GM18520 (cell line): Measurements from ENCODE around the gene CEP192.
"Not testable (repeated sequence)": the region's sequence is repeated elsewhere in the genome, so short reads cannot be mapped to it uniquely, and the experiment has no call there.

Experiments
- ATAC-seq: cut with Tn5 transposase; IDR thresholded peaks from one replicate; pipeline ENCODE4 v1.9.1; 2021; ENCODE audit not compliant: unreplicated experiment

The CEP192 gene

GRCh38 chr18:12991821-12992179, 638 bp downstream of the CEP192 start:
- no peak for ATAC-seq

DNA sequence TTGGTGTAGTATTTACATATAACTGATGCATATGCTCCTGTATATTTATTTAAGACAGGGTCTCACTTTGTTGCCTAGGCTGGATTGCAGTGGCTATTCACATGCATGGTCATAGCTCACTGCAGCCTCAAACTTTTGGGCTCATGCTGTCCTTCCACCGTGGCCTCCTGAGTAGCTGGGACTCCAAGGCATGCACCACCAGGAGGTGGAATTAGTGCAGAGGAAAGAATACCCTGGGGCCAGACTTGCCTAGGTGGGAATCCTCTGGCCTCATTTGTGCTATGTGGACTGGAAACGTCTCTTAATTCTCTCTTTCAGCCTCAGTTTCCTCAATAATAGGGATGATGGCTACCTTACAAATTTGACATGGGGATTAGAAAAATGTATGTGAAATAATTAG, 2.3 kb downstream of the CEP192 start:
- no peak for ATAC-seq

DNA sequence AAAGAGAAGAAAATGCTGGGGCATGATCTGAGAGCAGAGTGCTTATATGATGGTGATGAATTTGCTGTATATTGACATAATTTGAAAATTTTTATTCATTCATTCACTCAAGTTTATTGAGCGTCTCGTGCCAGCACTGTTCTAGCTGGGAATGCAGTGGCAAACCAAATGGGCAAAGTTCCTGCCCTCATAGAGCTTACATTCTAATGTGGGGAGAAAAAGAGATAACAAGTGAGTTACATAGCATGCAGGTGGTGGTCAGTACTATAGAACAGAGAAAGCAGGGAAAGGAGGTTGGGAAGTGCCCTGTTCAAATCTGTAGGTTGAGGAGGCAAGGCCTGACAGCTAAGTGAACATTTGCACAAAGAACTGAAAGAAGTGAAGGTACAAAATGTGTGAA, 4.3 kb downstream of the CEP192 start:
- ATAC-seq = no peak

- ATAC-seq = no peak
Measured at GRCh38 chr18:12995952-12996477, 4.9 kb downstream of the CEP192 start.

DNA sequence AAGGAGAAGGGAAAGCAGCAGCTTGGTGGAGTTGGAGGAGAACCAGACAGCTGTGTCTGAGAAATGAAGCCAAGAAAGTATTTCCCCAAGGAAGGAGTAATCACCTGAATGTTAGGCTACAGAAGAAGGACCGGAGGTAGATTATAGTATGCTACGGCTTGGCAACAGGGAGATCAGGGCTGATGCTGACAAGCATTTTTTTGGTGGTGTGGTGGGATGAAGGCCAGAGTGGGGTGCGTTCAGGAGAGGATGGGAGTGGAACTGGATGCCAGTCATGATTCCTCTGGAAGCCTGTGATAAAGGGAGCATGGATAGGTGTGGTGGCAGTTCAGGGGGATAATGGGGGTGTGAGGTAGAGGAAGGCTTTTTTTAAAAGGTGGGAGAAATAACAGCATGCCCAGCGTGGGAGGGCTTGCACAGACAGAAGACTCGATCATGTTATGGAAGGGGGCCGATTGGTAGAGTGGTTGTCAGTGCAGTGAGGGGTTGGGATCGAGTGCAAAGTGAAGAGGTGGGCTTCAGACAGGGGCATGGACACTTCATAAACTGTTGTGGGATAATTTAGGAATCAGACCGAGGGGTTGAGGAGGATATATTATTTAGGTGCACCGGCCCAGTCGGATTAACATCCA, 5.6 kb downstream of the CEP192 start:
- no peak for ATAC-seq

DNA sequence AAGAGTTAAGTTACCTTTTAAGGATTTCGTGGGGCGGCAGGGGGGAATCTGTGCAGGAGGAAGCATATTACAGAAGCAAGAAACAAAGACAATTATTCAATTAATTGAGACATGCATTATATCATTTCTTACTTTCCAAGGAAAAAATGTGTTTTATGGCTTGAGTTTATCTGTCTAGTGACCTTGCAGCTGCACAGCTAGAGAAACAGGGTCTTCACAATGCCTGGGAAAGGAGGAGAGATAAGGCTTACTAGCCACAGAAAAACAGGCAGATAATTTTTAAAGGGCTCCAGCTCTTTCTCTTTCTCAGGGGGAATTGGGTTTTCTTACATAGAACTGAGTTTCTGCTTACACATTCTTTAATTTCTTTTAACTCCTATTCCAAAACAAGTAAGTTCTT, 6.2 kb downstream of the CEP192 start:
- ATAC-seq = not testable (repeated sequence)

GRCh38 chr18:12998332-12999060, 7.3 kb downstream of the CEP192 start:
- ATAC-seq = peak; percentile 52

DNA sequence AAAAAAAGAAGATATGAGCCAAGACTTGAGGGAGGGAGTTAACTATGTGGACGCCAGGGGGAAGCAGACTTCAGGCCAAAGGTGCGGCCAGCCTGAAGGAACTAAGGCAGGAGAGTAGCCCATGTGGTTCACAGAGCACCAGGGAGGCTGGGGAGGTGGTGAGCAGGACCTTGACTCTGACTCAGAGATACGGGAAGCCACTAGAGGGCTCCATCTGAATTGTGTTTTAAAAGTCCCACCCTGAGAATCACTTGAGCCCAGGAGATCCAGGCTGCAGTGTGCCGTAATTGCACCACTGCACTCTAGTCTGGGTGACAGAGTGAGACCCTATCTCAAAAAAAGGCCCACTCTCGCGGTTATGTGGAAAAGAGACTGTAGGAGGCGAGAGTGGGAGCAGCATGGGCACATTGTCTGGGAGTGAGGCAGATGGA, 12.3 kb downstream of the CEP192 start:
- no peak for ATAC-seq

DNA sequence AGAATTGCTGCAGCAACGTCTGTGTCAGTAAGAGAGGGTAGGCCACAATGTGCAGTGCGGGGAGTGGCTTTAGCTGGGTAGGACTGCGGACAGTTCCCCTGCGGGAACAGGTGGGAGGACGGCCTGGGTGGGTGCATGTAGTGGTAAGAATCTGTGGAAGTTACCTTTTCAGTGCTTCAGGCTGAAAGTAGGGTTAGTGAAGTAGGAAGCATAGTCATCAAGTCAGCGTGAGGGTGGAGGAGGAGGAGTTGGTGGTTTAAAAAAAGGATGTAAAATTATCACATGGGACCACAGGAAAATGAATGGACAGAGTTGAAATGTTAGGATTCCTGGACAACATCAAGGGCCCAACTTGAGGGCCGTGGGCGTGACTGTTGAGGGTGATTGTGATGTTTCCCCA, 13.2 kb downstream of the CEP192 start:
- ATAC-seq = no peak

- no peak for ATAC-seq
Measured at GRCh38 chr18:13005289-13005688, 14.1 kb downstream of the CEP192 start.

GRCh38 chr18:13006531-13007247, 15.5 kb downstream of the CEP192 start:
- no peak for ATAC-seq

DNA sequence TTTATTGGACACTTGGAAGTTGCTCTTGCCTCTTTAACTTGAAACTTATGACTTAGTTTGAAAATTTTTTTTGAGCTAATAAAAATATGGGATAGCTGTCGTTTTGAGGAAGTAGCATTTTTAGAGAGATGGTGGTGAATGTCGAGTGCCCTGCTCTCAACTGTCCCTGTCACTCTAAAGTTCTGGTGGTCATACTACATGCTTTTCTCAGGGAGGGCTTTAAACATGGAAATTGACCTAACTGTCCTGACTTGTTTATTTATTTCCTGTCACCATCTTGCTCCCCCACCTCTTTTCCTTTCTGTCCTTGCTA, 16.0 kb downstream of the CEP192 start:
- ATAC-seq = no peak

DNA sequence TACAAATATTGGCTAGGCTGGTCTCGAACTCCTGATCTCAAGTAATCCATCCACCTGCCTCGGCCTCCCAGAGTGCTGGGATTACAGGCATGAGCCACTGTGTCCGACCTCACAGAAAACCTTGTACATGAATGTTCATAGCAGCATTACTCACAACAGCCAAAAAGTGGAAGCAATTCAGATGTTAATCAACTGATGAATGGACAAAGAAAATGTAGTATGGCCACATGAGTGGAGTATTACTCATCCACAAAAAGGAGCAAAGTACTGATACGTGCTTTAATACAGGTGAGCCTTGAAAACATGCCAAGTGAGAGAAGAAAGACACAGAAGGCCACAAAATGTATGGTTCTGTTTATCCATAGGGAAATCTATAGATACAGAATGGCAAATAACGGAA, 20.6 kb downstream of the CEP192 start:
- ATAC-seq = no peak

DNA sequence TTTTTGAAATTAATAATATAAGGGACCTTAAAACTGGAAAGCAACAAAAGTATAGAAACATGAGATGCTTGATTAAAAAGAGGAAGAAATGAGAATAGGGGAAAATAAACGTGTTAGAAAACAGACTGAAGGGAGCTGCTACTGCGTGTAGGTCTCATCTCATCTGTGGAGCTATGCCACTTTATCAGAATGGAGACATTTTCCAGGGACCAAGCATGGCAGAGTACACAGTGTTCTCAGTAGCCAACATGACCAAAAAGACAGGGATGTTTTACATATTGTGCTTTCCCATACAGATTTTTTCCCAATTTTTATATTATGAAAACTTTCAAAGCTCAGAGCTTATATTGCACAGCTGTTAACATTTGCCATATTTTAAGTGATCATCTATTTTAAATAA, 23.1 kb downstream of the CEP192 start:
- no peak for ATAC-seq

GRCh38 chr18:13014818-13015217, 23.7 kb downstream of the CEP192 start:
- no peak for ATAC-seq

DNA sequence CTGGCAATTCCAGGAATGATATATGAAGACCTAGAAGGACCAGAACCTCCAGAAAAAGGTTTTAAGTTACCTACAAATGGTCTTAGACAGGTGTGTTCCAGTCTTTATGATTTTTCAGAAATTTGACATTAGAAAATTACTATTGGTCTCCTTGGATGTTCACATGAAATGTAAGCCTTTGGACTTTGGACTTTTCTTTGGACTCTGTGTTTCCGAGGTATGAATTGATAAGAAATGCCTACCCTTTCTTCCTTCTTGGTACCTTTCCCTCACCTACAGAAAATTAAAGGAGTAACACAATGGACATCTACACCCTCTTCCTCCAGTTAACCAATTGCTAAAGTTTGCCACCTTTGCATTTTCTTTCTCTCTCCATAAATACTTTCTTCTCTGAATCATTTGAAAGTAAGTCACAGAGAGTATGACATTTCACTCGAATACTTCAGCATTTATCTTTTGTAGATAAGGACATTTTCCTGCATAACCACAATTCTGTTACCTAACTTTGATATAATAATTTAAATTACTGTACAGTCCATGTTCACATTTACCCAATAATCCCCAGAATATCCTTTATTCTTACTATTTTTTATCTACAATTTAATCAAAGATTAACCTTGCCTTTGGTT, 26.2 kb downstream of the CEP192 start:
- no peak for ATAC-seq

DNA sequence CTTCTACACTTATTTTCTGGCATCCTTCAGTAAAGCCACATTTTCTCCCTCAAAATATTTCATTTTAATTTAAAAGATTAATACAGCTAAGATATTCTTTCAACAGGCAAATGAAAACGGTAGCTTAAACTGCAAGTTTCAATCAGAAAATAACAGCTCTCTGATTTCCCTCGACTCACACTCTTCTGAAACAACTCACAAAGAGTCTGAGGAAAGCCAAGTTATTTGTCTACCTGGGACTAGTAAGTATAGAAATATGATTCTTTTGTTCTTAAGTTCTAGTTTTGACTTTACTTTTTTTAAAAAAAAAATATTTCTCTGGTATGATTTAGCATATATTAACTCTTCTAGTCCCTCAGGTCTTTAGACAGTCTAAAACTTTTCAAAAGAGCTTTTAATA, 27.2 kb downstream of the CEP192 start:
- ATAC-seq = no peak

GRCh38 chr18:13019301-13019700, 28.1 kb downstream of the CEP192 start:
- ATAC-seq = peak; percentile 61

- no peak for ATAC-seq
Measured at GRCh38 chr18:13022644-13023043, 31.5 kb downstream of the CEP192 start.

GRCh38 chr18:13025233-13025632, 34.1 kb downstream of the CEP192 start:
- ATAC-seq = no peak

- ATAC-seq = no peak
Measured at GRCh38 chr18:13026583-13027270, 35.6 kb downstream of the CEP192 start.
